Amygdala (tissue), 56 donors: ENCODE measurements around the gene DCXR.

Source experiments
- DNase-seq, 56 donors: peaks; one replicate each; lab custom pipeline; 2025; lab: John Stamatoyannopoulos, UW

Gene DCXR

DNA sequence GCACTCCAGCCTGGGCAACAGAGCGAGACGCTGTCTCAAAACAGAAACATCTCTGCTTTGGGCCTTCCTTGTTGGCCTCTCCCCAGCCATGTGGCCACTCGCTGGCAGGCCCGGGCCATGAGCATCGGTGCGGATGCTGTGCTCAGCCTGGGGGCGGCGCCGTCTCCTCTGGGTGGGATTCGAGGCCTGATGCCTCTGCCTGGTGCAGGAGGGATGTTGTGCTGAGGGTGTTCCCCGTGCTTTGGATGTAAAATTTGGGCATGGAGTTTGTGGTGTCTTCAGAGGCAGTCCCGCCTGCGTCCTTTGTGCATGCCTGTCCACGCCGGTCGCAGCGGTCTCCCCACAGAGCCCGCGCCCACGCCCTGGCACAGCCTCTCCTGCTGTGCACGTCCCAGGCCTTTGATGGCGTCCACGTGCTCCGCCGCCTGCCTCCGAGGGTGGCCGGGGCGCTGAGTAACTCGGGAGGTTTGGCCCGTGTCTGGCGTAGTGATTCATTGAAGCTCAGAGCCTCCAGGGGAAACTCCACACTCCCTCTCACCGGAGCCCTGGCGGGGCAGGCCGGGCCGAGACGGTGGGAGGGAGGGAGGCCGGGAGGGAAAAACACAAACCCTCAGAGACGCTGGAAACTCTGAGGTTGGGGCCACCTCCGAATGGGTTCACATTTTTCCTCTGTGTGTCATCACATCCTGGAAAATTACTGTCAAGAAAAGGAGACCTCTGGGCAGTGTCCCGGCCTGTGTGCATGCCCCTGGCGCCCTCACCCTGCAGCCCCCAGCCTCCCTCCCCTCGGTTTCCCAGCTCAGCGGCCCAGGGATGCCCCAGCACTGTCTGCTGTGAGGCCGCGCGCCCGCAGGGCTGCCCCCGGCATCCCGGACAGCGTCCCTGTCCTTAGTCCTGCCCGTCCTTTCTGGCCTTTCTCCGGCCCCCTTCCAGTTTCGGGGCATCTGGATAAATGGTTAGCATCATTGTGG is 33.8 kb downstream of the DCXR start:
- DNase-seq, result peak in 1 of 56 donors; percentile 24

GRCh38 chr17:82001571-82002056 is 35.9 kb downstream of the DCXR start:
- DNase-seq, result no peak

GRCh38 chr17:82000803-82001570 is 36.5 kb downstream of the DCXR start:
- DNase-seq, result no peak

DNA sequence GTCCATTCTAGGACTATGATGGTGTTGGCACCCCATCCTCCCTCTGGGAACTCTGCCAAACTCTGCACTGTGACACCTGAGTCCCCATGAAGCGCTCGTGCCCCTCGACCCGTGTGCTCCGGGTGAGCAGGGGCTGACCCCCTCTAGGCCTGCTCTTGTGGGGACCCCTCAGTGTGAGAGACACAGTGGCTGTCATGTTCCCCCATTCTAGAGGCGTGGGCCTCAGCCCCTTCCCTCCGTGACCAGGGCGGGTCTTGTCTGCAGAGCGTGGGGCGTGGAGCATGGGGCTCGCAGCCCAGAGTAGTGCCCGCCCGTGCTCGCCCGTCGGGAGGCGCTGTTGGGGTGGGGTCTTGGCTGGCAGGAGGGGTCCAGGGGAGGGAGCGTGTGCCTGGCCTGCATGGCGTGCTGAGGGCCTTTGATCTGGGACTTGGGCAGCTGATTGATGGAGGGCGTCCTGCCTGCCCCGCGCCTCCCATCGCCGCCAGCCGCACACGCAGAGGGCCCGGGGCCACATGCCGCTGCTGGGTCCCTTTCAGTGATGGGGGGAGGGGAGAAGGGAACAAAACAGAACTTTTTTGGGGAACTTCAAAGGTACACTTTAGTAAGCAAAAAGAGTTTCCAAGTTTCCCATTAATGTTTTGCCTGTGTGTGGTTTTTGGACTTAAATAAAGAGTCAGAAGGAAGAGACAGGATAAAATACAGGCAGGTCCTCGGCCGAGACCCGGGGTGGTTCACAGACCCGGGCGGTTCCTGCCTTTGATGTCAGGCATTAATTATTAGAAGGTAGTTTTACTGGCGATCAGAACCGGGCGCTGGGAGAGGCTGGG is 37.3 kb downstream of the DCXR start:
- no peak for DNase-seq

GRCh38 chr17:81999587-81999975 is 37.9 kb downstream of the DCXR start:
- no peak for DNase-seq

- no peak for DNase-seq
Measured at GRCh38 chr17:81998691-81999438, 38.6 kb downstream of the DCXR start.

- DNase-seq, result no peak
Measured at GRCh38 chr17:81998212-81998611, 39.3 kb downstream of the DCXR start.

GRCh38 chr17:81996757-81997441 is 40.6 kb downstream of the DCXR start:
- DNase-seq, result no peak

GRCh38 chr17:81996232-81996756 is 41.2 kb downstream of the DCXR start:
- no peak for DNase-seq

DNA sequence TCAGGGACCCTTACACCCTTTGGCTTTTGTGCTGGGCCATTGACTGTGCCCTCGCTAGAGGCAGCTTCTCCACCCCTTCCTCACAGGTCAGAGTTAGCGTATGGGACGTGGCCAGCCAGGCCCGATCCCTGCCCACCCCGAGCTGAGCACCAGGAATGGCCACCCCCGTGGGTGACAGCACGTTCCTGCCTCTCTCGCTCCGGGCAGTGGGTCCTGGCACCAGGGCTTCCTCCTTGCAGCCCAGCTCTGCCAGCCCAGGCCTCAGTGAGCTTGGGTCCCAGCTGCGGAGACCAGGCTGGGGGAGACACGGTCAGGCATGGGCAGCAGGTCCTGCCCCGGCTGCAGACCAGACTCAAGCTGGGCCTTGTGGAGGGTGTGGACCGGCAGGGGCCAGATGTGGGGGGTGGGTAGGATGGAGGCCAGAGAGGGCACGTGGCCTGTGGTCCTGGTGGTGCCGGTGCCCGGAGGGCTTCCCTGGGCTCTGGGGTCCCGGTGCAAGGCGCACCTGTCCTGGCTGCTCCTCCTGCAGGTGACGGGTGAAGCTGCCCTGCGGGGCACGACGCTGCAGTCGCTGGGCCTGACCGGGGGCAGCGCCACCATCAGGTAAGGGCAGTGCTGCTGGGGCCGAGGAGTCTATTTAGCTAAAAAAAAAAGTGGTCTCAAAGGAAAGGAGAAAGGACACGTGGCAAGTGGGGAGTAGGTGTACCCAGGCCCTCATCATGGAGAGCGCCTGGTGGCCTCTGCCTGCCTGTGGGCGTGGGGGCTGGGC is 41.9 kb downstream of the DCXR start:
- no peak for DNase-seq

- DNase-seq, result no peak
Measured at GRCh38 chr17:81994593-81995462, 42.7 kb downstream of the DCXR start.

DNA sequence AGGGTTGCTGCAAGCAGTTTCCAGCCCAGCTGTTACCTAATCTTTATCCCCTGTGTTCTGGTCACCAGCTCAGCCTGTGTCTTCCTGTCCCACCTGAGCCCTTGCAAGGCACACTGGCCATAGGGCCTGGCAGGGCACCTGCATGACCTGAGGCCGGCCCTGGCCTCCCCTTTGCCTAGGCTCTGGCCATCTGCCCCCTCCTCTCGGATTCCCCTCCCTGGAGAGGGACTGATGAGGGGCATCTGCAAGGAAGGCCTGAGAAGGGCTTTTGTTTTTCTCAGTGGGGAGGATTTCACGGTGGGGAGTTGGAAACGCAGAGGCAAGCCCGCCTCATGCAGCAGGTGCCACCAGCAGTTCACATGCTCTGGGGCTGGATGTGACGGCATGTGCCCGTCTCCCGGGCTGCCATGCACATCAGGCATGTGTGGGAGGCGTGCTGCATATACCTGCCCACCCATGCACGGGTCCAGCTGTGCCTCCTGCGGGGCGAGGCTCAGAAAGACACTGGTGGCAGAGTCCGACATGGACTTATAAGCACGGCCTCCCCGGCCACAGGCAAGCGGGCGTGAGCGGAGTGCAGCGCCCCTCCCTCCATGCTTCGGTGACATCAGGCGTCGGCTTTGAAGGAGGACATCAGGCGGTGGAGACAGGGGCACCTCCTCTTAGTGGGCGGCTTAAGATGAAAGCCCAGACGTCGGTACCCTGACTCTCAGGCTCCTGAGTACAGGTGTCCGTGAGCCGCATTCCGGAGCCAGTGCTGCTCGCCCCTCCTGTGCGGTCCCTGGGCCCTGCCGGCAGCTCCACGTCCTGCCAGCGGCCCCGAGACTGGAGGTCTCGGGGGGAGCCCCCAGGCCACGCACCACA is 43.5 kb downstream of the DCXR start:
- no peak for DNase-seq

- DNase-seq, result no peak
Measured at GRCh38 chr17:81992306-81993102, 45.0 kb downstream of the DCXR start.

DNA sequence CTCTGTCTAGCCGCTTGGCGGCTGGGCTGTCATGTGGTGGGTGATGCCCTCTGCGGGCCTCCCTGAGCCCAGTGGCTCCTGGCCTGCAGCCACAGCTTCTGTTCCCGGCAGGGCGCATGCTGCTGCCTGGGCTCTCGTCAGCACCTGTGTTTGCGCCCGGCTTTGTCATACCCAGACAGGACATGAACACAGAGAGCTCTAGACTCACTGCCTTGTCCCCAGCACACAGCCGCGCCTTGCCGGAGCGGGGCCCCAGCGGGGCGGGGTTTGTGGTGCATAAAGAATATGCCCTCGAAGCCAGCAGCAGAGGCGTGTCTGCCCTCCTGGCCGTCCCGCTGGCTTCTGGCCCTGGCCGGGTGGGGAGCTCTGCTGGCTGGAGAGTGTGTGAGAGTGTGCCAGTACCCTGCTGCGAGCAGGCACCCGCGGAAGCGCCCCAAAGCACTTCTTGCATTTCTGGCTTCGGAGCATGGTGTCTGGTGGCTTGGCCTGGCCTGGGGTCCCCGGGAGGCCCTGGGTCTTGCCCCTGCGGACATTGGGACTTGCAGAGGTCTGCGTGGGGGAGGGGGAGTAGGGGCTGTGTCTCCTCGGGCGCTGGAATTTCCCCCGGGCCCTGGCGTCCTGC is 45.7 kb downstream of the DCXR start:
- peak in 43 of 56 donors; percentile 22 to 90 (median 57) for DNase-seq
